Endothelial cell of umbilical vein (primary cell): ENCODE measurements around the gene ADH1B. TPM values are rescaled to one million over a fixed set of nuclear protein-coding genes. Genes with fewer than 3 reads are reported as not detected.

Source experiments
- BruUV-seq: library from RNA; stranded (reverse); fragments of 400-500 nt; replicated peaks from 2 replicates; lab custom pipeline; 2021; lab: Mats Ljungman, UMichigan
- CTCF ChIA-PET: fragments of 300-600, 350-600 bp; sonication (Branson Sonifier 250); formaldehyde crosslinking; loops from one replicate; lab custom pipeline; 2021; ENCODE audit warnings: antibody characterized with exemption, inconsistent platforms; lab: Charles Lee
- POLR2A ChIA-PET: fragments of 300-600, 350-600 bp; sonication (Branson Sonifier 250); formaldehyde crosslinking; loops from one replicate; lab custom pipeline; 2021; ENCODE audit warnings: antibody characterized with exemption, inconsistent platforms; lab: Charles Lee
- DNase-seq: peaks from one replicate; pipeline ENCODE4 v3.0.0-alpha.2; 2011; ENCODE audit warnings: low read depth, low spot score
- FAIRE-seq: peaks from 2 replicates; lab custom pipeline; 2011; peaks lifted over from hg19 to GRCh38; lab: Jason Lieb, UNC
- H2AFZ ChIP-seq: 2 replicates; pipeline ENCODE4 v1.6.0; 2012; ENCODE audit warnings: low read depth, low read length, control low read depth, inconsistent platforms
- H3K27ac ChIP-seq: 2 replicates; pipeline ENCODE4 v1.5.1; 2011; ENCODE audit warnings: low read depth, mild to moderate bottlenecking, control low read depth, low read length, moderate library complexity; ENCODE audit not compliant: insufficient read depth
- H3K27me3 ChIP-seq, 2 experiments: 2 replicates each; pipeline versions ENCODE4 v1.6.0 to v1.6.1; 2011; ENCODE audit warnings: low read length in 2 of 2, mixed read lengths in 1 of 2; ENCODE audit not compliant: control insufficient read depth in 2 of 2, insufficient read depth in 2 of 2
- H3K36me3 ChIP-seq, 2 experiments: 2 replicates in 1 of 2; 3 replicates in 1 of 2; pipeline ENCODE4 v1.5.1; 2011; ENCODE audit warnings: low read length in 2 of 2, mild to moderate bottlenecking in 1 of 2, moderate library complexity in 1 of 2; ENCODE audit not compliant: control insufficient read depth in 2 of 2, insufficient read depth in 2 of 2; ENCODE audit errors: extremely low read depth in 1 of 2
- H3K4me1 ChIP-seq: 3 replicates; pipeline ENCODE4 v1.5.1; 2011; ENCODE audit warnings: mild to moderate bottlenecking, low read length; ENCODE audit not compliant: control insufficient read depth, insufficient read depth; ENCODE audit errors: extremely low read depth
- H3K4me2 ChIP-seq: 2 replicates; pipeline ENCODE4 v1.6.1; 2011; ENCODE audit warnings: low read length, control low read depth, mixed read lengths; ENCODE audit not compliant: insufficient read depth
- H3K4me3 ChIP-seq, 3 experiments: fragments of 200-600 bp in 1 of 3; sonication (generic), shearing (Covaris generic) in 1 of 3; replicated peaks in 1 of 3; 2 replicates each; pipeline ENCODE4 v1.5.1; 2011 to 2016; ENCODE audit warnings: control low read depth in 3 of 3, low read length in 3 of 3, mild to moderate bottlenecking in 2 of 3, inconsistent platforms in 1 of 3, low read depth in 1 of 3, moderate library complexity in 1 of 3; ENCODE audit not compliant: insufficient read depth in 1 of 3
- H3K79me2 ChIP-seq: 2 replicates; pipeline ENCODE4 v1.6.0; 2012; ENCODE audit warnings: low read length, inconsistent platforms; ENCODE audit not compliant: control insufficient read depth, insufficient read depth
- H3K9ac ChIP-seq: replicated peaks from 2 replicates; pipeline ENCODE3; 2011; ENCODE audit warnings: low read length, control low read depth; ENCODE audit not compliant: insufficient read depth; ENCODE audit errors: extremely low read depth
- H3K9me1 ChIP-seq: replicated peaks from 3 replicates; pipeline ENCODE4 v1.6.0; 2011; ENCODE audit warnings: mild to moderate bottlenecking, low read length; ENCODE audit not compliant: control insufficient read depth, insufficient read depth; ENCODE audit errors: extremely low read depth
- H3K9me3 ChIP-seq: replicated peaks from 2 replicates; pipeline ENCODE4 v1.5.1; 2012; ENCODE audit warnings: low read length, inconsistent platforms; ENCODE audit not compliant: control insufficient read depth, insufficient read depth
- H4K20me1 ChIP-seq: replicated peaks from 2 replicates; pipeline ENCODE3; 2011; ENCODE audit warnings: mild to moderate bottlenecking, low read length; ENCODE audit not compliant: control insufficient read depth, insufficient read depth; ENCODE audit errors: extremely low read depth
- EZH2 ChIP-seq: IDR thresholded peaks from 2 replicates; pipeline ENCODE4 v1.6.1; 2012; ENCODE audit warnings: borderline replicate concordance, low read depth, mild to moderate bottlenecking, moderate library complexity, low read length, inconsistent platforms; ENCODE audit not compliant: severe bottlenecking
- FOS ChIP-seq: IDR thresholded peaks from 2 replicates; pipeline ENCODE4 v1.6.1; 2011; ENCODE audit warnings: mild to moderate bottlenecking, low read length, moderate library complexity, borderline replicate concordance; ENCODE audit not compliant: insufficient read depth
- GATA2 ChIP-seq: IDR thresholded peaks from 2 replicates; pipeline ENCODE4 v1.7.0; 2011; ENCODE audit warnings: low read depth, mild to moderate bottlenecking, moderate library complexity, mixed read lengths, low read length; ENCODE audit not compliant: insufficient read length, insufficient read depth
- JUN ChIP-seq: IDR thresholded peaks from 2 replicates; pipeline ENCODE4 v1.6.1; 2011; ENCODE audit warnings: borderline replicate concordance, low read depth; ENCODE audit not compliant: insufficient read length, insufficient read depth
- MAX ChIP-seq: IDR thresholded peaks from 2 replicates; pipeline ENCODE4 v1.6.1; 2011; ENCODE audit not compliant: insufficient read depth, insufficient read length
- MYC ChIP-seq: IDR thresholded peaks from one replicate; pipeline ENCODE4 v1.6.1; 2011; ENCODE audit warnings: mild to moderate bottlenecking, low read depth, low read length
- POLR2AphosphoS5 ChIP-seq: IDR thresholded peaks from 2 replicates; pipeline ENCODE4 v1.6.1; 2012; ENCODE audit warnings: low read depth, mild to moderate bottlenecking, control low read depth, low read length, moderate library complexity; ENCODE audit not compliant: insufficient read depth
- dilution Hi-C: fragments of 300-500 bp; cut with MboI; formaldehyde crosslinking; loops from one replicate; pipeline ENCODE4 v1.15.0; 2019; ENCODE audit warnings: low sequenced_read_pairs; ENCODE audit not compliant: extremely low pct_ligation_motif_present
- intact Hi-C: fragments of 100-400 bp; cut with micrococcal nuclease; formaldehyde crosslinking; loops from one replicate; pipeline ENCODE4 v1.10.0; 2022
- polyA plus RNA-seq, 4 experiments: library from polyadenylated mRNA; depleted of rRNA in 3 of 4; stranded (reverse) in 3 of 4; unstranded in 1 of 4; fragments of >200 nt; gene quantifications; 2 replicates each; pipeline versions ENCODE4 v1.2.1 to v1.2.3, GENCODE V29; 2011 to 2012; ENCODE audit warnings: missing spikeins in 1 of 4
- total RNA-seq: library from RNA; stranded (reverse); gene quantifications from 2 replicates; pipeline ENCODE4 v1.2.3, GENCODE V29; 2021

The ADH1B gene
- total and polyA plus RNA-seq, 2 donors (not counting 3 experiments of a cell fraction or from before 2014, with no cell fraction given), result not detected

GRCh38 chr4:99330648-99331047 is 9.4 kb upstream of the ADH1B start:
- POLR2A ChIA-PET, result no interaction called here
- Histone ChIP-seq H3K9me3 (no peaks in the 10 kb centered on the region), H2AFZ (no peak overlapping the region), H3K79me2 (no peaks in the 10 kb centered on the region), H4K20me1 (no peaks in the 10 kb centered on the region), H3K4me1 (no peaks in the 10 kb centered on the region), H3K4me3 (no peak overlapping the region), H3K9me1 (no peaks in the 10 kb centered on the region), H3K9ac (no peak overlapping the region), H3K36me3 (no peaks in the 10 kb centered on the region), H3K4me2 (no peak overlapping the region), H3K27ac (no peak overlapping the region), H3K27me3 (no peaks in the 10 kb centered on the region)
- TF ChIP-seq FOS (no peak), MYC (no peak), GATA2 (no peak), MAX (no peak), EZH2 (no peak)
- dilution Hi-C loops, result no loop called here
- no TSS peak for BruUV-seq
- CTCF ChIA-PET, result no interaction called here
- FAIRE-seq (no peak), DNase-seq (no peak)
- intact Hi-C loops, result no loop called here

- dilution Hi-C loops (no loop called here), intact Hi-C loops (no loop called here)
- Histone ChIP-seq H3K27me3 (no peaks in the 10 kb centered on the region), H3K9ac (no peak overlapping the region), H2AFZ (no peak overlapping the region), H3K4me2 (no peak overlapping the region), H3K4me3 (no peak overlapping the region), H3K79me2 (no peaks in the 10 kb centered on the region), H3K9me3 (no peaks in the 10 kb centered on the region), H3K36me3 (no peaks in the 10 kb centered on the region), H4K20me1 (no peaks in the 10 kb centered on the region), H3K9me1 (no peaks in the 10 kb centered on the region), H3K27ac (no peak overlapping the region), H3K4me1 (no peaks in the 10 kb centered on the region)
- TF ChIP-seq POLR2AphosphoS5 (no peak), GATA2 (no peak), JUN (no peak)
- ChIA-PET POLR2A (no interaction called here), CTCF (no interaction called here)
- BruUV-seq, result no TSS peak
- DNase-seq (no peak), FAIRE-seq (no peak)
These were observed 8.7 kb upstream of the ADH1B start for GRCh38 chr4:99329876-99330275.
